ENCODE results near the gene SSMEM1.

The SSMEM1 gene

GRCh38 chr7:130254555-130254954 is 46.9 kb downstream of the SSMEM1 start:
- no peak for DNase-seq

- DNase-seq = no peak
These were observed 49.0 kb downstream of the SSMEM1 start for GRCh38 chr7:130256704-130257103.

- no peak for DNase-seq
These were observed 50.9 kb downstream of the SSMEM1 start for GRCh38 chr7:130258494-130259078.

GRCh38 chr7:130262448-130262847 is 54.8 kb downstream of the SSMEM1 start:
- DNase-seq = no peak

GRCh38 chr7:130263130-130263529 is 55.5 kb downstream of the SSMEM1 start:
- DNase-seq = no peak
